Measurements from ENCODE around the gene KBTBD6.
"Not testable (repeated sequence)": the region's sequence is repeated elsewhere in the genome, so short reads cannot be mapped to it uniquely, and the experiment has no call there.

Gene KBTBD6

GRCh38 chr13:41131660-41132511 is 716 bp downstream of the KBTBD6 start:
- DNase-seq = not testable (repeated sequence)

- not testable (repeated sequence) for DNase-seq
These were observed 1.4 kb downstream of the KBTBD6 start for GRCh38 chr13:41131189-41131588.

GRCh38 chr13:41130356-41130755 is 2.2 kb downstream of the KBTBD6 start:
- no peak for DNase-seq

DNA sequence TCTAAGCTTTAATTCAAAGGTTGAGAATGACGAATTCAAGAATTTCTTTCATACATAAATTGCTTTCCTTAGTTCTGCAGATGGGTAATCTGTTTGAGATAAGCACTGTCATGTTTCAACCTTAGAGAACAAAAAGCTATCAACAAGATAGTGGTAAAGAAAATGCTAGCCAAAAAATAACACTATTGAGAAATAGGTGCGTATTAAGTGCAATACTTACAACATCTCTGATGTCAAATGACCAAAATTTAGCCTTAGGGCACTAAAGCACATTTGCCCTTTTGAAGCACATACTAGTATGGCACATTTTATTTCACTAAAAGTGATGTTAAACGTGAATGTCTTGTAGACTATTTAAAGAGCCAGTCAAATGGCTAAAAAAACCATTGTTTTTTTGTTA is 4.9 kb downstream of the KBTBD6 start:
- no peak for DNase-seq

DNA sequence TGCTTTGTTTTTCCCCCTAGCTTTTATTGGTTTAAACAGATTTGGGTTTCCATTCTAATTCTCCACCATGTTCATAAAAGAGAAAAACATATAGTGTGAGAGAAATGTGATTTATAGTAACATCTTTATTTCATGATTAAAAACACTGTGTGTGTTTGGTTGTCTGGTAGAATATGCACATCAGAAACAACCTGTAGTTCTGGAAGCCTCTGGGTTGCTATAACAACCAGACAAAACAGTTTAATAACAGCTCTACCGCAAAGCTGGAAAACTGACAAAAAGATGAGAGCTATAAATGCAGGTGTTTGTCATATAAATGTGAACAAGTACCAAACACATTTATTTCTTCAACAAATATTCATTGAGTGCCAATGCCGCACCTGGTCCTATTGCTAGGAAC is 9.8 kb downstream of the KBTBD6 start:
- no peak for DNase-seq

DNA sequence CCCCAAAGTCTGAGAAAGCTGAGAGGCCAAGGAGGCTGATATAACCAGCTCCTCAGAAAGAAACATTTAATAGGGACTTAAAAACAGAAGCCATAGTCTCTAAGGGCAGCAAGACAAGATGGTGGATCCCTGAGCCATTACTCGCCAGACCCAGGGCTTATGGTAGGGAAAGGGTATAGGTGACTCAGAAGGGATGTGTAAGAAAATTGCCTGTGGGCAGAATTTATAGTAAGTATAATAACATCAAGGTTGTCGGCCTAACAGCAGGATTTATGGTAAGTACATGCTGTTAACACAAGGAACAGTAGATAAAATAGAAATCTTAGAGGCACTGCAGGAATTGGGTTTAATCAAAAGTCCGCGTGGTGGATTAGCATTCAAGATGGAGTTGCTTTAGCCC is 14.7 kb downstream of the KBTBD6 start:
- no peak for DNase-seq

DNA sequence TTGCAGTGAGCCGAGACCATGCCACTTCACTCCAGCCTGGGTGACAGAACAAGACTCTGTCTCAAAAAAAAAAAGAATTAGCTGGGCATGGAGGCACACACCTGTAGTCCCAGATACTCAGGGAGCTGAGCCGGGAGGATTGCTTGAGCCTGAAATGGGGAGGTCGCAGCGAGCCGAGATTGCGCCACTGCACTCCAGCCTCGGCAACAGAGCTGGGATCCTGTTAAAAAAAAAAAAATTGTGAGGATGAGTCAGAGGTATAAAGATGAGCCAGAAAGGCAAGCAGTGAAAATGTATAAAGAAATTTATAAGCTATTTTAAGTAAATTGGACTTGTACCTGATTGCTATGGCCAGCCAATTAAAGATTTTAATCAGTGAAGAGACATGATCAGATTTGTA is 21.1 kb downstream of the KBTBD6 start:
- DNase-seq = no peak

- no peak for DNase-seq
These were observed 25.0 kb downstream of the KBTBD6 start for GRCh38 chr13:41107584-41108014.

GRCh38 chr13:41107104-41107571 is 25.5 kb downstream of the KBTBD6 start:
- no peak for DNase-seq

GRCh38 chr13:41099986-41100385 is 32.6 kb downstream of the KBTBD6 start:
- DNase-seq = no peak

DNA sequence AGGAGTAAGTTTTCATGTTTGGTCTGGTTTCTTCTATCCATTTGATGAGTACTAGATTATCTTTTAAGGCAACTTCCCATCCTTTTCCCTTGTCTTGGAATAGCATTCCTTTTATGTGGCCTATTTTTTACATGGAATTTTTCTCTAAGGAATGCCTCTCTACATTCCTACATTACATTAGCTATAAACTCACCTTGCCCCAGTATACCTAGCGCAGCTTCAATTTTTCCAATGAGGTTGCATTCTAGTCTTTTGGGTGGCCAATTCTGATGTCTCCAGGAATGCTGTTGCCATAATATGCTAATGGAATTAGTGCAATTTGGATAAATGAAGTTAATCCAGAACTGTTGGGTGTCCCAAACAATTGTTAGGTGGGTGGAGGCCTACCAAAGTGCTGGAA is 33.8 kb downstream of the KBTBD6 start:
- no peak for DNase-seq

DNA sequence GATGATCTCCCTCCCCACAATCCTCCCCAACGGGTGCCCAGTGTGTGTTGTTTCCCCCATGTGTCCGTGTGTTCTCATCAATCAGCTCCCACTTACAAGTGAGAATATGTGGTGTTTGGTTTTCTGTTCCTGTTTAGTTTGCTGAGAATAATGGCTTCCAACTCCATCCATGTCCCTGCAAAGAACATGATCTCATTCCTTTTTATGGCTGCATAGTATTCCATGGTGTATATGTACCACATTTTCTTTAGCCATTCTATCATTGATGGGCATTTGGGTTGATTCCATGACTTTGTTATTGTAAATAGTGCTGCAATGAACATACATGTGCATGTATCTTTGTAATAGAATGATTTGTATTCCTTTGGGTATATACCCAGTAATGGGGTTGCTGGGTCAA is 36.9 kb downstream of the KBTBD6 start:
- DNase-seq = not testable (repeated sequence)

- no peak for DNase-seq
These were observed 46.5 kb downstream of the KBTBD6 start for GRCh38 chr13:41085961-41086585.

- no peak for DNase-seq
These were observed 52.9 kb downstream of the KBTBD6 start for GRCh38 chr13:41079725-41080124.
